ENCODE measurements around the gene CC2D2A. TPM values are rescaled to one million over a fixed set of nuclear protein-coding genes. Genes with fewer than 3 reads are reported as not detected.

Gene CC2D2A
- total RNA-seq, 1 donor from 2014 or later: 19.2 TPM

DNA sequence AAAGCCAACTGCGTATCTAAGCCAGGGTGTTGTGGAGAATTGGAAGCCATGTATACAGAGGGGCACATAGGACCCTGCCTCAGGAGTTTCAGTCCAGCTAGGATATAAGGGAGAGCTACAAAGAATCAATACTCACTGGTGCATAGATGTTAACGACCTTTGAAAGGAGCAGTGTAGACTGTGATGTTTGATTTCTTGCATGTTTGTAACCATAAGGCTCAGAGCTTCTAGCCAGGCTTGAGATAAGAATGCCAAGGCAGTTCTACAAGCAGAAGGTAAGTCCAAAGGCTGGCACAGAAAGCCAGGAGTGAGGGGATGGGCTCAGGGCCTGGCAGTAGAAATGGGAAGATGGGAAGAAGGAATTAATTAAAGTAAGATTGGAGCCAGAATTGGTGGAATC lies 75.7 kb downstream of the CC2D2A start:
- no peak for DNase-seq (ENCODE audit: low spot score)
- H3K9me3 Mint-ChIP-seq (ENCODE audit: low read depth): no peaks in the 10 kb centered on the region
- no peak overlapping the region for H3K4me3 Mint-ChIP-seq (ENCODE audit: unreplicated experiment)
- no peak overlapping the region for H3K27ac Mint-ChIP-seq (ENCODE audit: unreplicated experiment)
- peaks cover 29% of the 10 kb centered on the region for H3K36me3 Mint-ChIP-seq (ENCODE audit: low read depth)
- H3K27me3 Mint-ChIP-seq (ENCODE audit: low read depth): no peaks in the 10 kb centered on the region
- TF ChIP-seq, protein P1, sequence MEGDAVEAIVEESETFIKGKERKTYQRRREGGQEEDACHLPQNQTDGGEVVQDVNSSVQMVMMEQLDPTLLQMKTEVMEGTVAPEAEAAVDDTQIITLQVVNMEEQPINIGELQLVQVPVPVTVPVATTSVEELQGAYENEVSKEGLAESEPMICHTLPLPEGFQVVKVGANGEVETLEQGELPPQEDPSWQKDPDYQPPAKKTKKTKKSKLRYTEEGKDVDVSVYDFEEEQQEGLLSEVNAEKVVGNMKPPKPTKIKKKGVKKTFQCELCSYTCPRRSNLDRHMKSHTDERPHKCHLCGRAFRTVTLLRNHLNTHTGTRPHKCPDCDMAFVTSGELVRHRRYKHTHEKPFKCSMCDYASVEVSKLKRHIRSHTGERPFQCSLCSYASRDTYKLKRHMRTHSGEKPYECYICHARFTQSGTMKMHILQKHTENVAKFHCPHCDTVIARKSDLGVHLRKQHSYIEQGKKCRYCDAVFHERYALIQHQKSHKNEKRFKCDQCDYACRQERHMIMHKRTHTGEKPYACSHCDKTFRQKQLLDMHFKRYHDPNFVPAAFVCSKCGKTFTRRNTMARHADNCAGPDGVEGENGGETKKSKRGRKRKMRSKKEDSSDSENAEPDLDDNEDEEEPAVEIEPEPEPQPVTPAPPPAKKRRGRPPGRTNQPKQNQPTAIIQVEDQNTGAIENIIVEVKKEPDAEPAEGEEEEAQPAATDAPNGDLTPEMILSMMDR (IDR thresholded peaks at IDR 0.05): no peak
- H3K4me1 Mint-ChIP-seq (ENCODE audit: low read depth): no peaks in the 10 kb centered on the region

DNA sequence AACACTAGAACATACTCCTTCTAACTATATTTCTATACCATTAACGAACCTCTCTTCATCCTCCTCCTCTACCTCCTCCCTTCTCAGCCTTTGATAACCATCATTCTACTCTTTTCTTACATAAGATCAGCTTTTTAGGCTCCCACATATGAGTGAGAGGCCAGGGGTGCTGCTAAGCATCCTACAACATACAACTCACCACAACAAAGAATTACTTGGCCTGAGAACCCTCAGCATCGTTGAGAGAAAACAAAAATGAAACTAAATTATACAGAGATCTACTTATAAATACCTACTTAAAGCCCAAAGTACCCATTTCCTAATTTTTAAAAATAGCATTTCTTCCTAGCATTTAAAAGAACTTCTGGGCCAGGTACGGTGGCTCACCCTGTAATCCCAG lies 77.7 kb downstream of the CC2D2A start:
- Mint-ChIP-seq H3K4me1 (ENCODE audit: low read depth) (no peaks in the 10 kb centered on the region), H3K4me3 (ENCODE audit: unreplicated experiment) (no peak overlapping the region), H3K9me3 (ENCODE audit: low read depth) (no peaks in the 10 kb centered on the region), H3K27me3 (ENCODE audit: low read depth) (no peaks in the 10 kb centered on the region), H3K27ac (ENCODE audit: unreplicated experiment) (no peak overlapping the region), H3K36me3 (ENCODE audit: low read depth) (peaks cover 18% of the 10 kb centered on the region)
- TF ChIP-seq, protein P1 (IDR thresholded peaks at IDR 0.05): no peak
- no peak for DNase-seq (ENCODE audit: low spot score)

DNA sequence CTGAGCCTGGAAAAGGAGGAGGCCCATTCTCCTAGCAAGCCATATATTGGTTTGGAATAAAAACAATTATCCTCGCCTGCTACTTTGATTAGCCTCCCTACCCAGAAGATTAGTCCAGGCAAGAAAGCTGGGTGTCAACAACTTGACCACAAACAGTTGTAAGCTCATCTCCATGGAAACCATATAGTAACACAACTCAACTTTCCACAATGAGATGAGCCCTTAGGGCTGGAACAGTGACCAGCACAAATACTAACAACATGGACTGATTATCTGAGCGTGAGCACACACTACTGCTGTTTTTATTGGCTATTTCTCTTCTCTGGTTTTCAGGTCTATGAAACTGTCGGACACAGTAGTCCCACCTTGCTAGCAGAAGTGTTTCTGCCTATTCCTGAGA lies 80.8 kb downstream of the CC2D2A start:
- Mint-ChIP-seq H3K9me3 (ENCODE audit: low read depth) (no peaks in the 10 kb centered on the region), H3K4me3 (ENCODE audit: unreplicated experiment) (no peak overlapping the region), H3K27me3 (ENCODE audit: low read depth) (no peaks in the 10 kb centered on the region), H3K4me1 (ENCODE audit: low read depth) (no peaks in the 10 kb centered on the region), H3K36me3 (ENCODE audit: low read depth) (peaks cover 24% of the 10 kb centered on the region), H3K27ac (ENCODE audit: unreplicated experiment) (no peak overlapping the region)
- TF ChIP-seq, protein P1 (IDR thresholded peaks at IDR 0.05): no peak
- DNase-seq (ENCODE audit: low spot score): no peak

DNA sequence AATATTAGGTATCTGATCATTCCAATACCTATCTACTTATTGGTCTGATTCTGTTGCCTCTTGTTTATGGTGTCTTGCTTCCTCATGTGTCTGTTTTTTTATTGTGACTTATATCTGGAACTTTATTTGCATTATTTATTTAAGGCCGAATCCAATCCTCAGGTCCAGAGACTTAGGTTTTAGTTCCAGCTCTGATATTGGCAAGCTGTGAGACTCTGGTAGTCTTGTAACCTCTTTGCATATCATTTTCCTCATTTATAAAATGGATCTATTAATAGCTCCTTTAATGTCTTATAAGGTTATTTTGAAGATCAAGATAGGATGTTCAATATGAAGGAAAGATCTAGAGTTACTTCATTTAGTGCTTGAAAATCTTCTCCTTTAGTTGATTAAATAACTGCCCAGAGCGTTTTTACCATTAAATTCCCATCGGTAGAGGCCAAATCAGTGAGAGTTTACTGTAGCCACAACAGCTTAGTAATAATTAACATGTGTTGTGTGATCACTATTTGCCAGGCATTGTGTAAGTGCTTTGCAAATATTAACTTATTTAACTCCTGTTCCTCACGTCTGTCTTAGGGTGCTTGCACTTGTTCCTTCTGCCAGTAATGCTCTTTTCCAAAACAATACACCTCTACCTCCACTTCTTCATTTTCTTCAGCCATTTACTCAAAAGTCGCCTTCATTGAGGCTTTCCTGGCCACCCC lies 82.2 kb downstream of the CC2D2A start:
- Mint-ChIP-seq H3K4me3 (ENCODE audit: unreplicated experiment) (no peak overlapping the region), H3K27me3 (ENCODE audit: low read depth) (no peaks in the 10 kb centered on the region), H3K9me3 (ENCODE audit: low read depth) (no peaks in the 10 kb centered on the region), H3K36me3 (ENCODE audit: low read depth) (peaks cover 18% of the 10 kb centered on the region), H3K27ac (ENCODE audit: unreplicated experiment) (no peak overlapping the region), H3K4me1 (ENCODE audit: low read depth) (no peaks in the 10 kb centered on the region)
- DNase-seq (ENCODE audit: low spot score): no peak
- TF ChIP-seq, protein P1 (IDR thresholded peaks at IDR 0.05): no peak

DNA sequence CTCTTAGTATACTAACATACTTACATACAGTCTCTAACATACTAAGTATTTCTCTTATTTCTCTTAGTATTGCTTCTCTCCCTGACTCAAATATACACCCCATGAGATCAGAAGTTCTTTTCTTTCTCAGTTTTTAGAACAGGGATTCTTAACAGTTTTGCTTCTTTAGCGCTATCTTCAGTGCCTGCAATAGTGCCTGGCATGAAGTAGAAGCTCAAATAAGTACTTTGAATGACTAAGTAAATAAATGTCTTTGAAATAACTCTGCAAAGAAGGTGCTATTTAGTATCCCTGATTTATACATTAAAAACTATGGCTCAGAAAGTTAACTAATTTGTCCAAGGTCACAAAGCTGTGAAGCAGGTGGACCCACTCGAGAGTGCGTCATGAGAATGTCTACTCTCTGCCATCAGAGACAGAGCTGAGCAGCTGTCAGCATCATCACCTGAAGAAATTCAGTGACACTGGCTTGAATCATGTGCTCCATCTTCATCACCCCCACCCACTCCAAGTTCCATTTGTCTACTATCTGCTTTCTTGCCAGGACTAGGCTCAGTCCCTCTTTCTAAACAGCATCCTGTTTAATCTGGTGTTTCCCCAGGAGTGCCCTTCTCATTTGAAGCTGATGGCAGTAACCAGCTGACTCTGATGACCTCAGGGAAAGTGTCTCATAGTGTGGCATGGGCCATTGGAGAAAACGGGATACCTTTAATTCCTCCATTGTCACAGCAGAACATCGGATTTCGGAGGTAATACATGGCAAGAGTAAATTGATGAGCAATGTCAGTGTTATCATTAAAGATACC lies 83.1 kb downstream of the CC2D2A start:
- Mint-ChIP-seq H3K36me3 (ENCODE audit: low read depth) (peaks cover 20% of the 10 kb centered on the region), H3K27ac (ENCODE audit: unreplicated experiment) (no peak overlapping the region), H3K4me1 (ENCODE audit: low read depth) (no peaks in the 10 kb centered on the region), H3K4me3 (ENCODE audit: unreplicated experiment) (no peak overlapping the region), H3K9me3 (ENCODE audit: low read depth) (no peaks in the 10 kb centered on the region), H3K27me3 (ENCODE audit: low read depth) (no peaks in the 10 kb centered on the region)
- TF ChIP-seq, protein P1 (IDR thresholded peaks at IDR 0.05): no peak
- DNase-seq (ENCODE audit: low spot score): no peak
